IMR-90 (cell line): Measurements from ENCODE around the gene PEX19. TPM values are rescaled to one million over a fixed set of nuclear protein-coding genes. Genes with fewer than 3 reads are reported as not detected.

Source experiments
- ATAC-seq: fragments of 200-7000 bp; cut with Tn5 transposase; 2 replicates; pipeline ENCODE4 v1.9.1; 2020; ENCODE audit warnings: low read depth, mild to moderate bottlenecking, moderate library complexity
- BruUV-seq: library from RNA; stranded (reverse); fragments of 400-500 nt; replicated peaks from 2 replicates; lab custom pipeline; 2021; lab: Mats Ljungman, UMichigan
- CTCF ChIA-PET: fragments of 300-600 bp; formaldehyde crosslinking; extraction: SDS; loops from one replicate; lab custom pipeline; 2021; ENCODE audit warnings: antibody characterized with exemption; lab: Yijun Ruan, JAX
- POLR2A ChIA-PET: fragments of 300-600 bp; sonication (Branson Sonifier 250); formaldehyde crosslinking; loops from one replicate; lab custom pipeline; 2022; ENCODE audit warnings: antibody characterized with exemption; ENCODE audit not compliant: unreplicated experiment; lab: Charles Lee
- DNase-seq: peaks from one replicate; pipeline ENCODE4 v3.0.0; 2013
- H2AFZ ChIP-seq: replicated peaks from 2 replicates; pipeline ENCODE3; 2013; ENCODE audit warnings: low read length, mild to moderate bottlenecking; ENCODE audit not compliant: poor library complexity
- H2AK5ac ChIP-seq: 2 replicates; pipeline ENCODE4 v1.6.1; 2013; ENCODE audit warnings: low read depth, low read length, inconsistent platforms
- H2AK9ac ChIP-seq: replicated peaks from 2 replicates; pipeline ENCODE3; 2013; ENCODE audit warnings: mild to moderate bottlenecking, low read depth, low read length, moderate library complexity; ENCODE audit not compliant: poor library complexity
- H2BK120ac ChIP-seq: 2 replicates; pipeline ENCODE4 v1.6.1; 2013; ENCODE audit warnings: low read depth, low read length, inconsistent platforms
- H2BK15ac ChIP-seq: 3 replicates; pipeline ENCODE4 v1.6.1; 2013; ENCODE audit warnings: low read depth, low read length, inconsistent platforms
- H2BK20ac ChIP-seq: 2 replicates; pipeline ENCODE4 v1.6.1; 2013; ENCODE audit warnings: low read depth, mild to moderate bottlenecking, inconsistent platforms, low read length, moderate library complexity
- H2BK5ac ChIP-seq: 2 replicates; pipeline ENCODE4 v1.6.1; 2013; ENCODE audit warnings: mild to moderate bottlenecking, low read depth, low read length, inconsistent platforms; ENCODE audit not compliant: poor library complexity, severe bottlenecking
- H3K14ac ChIP-seq: replicated peaks from 2 replicates; pipeline ENCODE4 v1.6.1; 2013; ENCODE audit warnings: low read depth, low read length, inconsistent platforms
- H3K18ac ChIP-seq: 2 replicates; pipeline ENCODE4 v1.6.1; 2013; ENCODE audit warnings: low read depth, low read length, control low read depth
- H3K23ac ChIP-seq: 2 replicates; pipeline ENCODE4 v1.6.1; 2013; ENCODE audit warnings: low read depth, low read length, inconsistent platforms
- H3K27ac ChIP-seq: 2 replicates; pipeline ENCODE4 v1.5.1; 2013; ENCODE audit warnings: mild to moderate bottlenecking, control low read depth, low read length; ENCODE audit not compliant: insufficient read depth
- H3K27me3 ChIP-seq: 2 replicates; pipeline ENCODE4 v1.6.1; 2013; ENCODE audit warnings: low read length; ENCODE audit not compliant: control insufficient read depth, insufficient read depth
- H3K36me3 ChIP-seq: 2 replicates; pipeline ENCODE4 v1.6.1; 2013; ENCODE audit warnings: low read length, mixed read lengths; ENCODE audit not compliant: control insufficient read depth, insufficient read depth
- H3K4ac ChIP-seq: 2 replicates; pipeline ENCODE4 v1.6.1; 2013; ENCODE audit warnings: low read depth, low read length, inconsistent platforms
- H3K4me1 ChIP-seq: 2 replicates; pipeline ENCODE4 v1.6.1; 2013; ENCODE audit warnings: low read length, mixed read lengths; ENCODE audit not compliant: control insufficient read depth, insufficient read depth
- H3K4me2 ChIP-seq: 2 replicates; pipeline ENCODE4 v1.6.1; 2013; ENCODE audit warnings: low read depth, mild to moderate bottlenecking, control low read depth, low read length, moderate library complexity
- H3K4me3 ChIP-seq: 2 replicates; pipeline ENCODE4 v1.5.1; 2013; ENCODE audit warnings: low read depth, mild to moderate bottlenecking, control low read depth, low read length, moderate library complexity; ENCODE audit not compliant: insufficient read depth
- H3K56ac ChIP-seq: 2 replicates; pipeline ENCODE4 v1.6.1; 2013; ENCODE audit warnings: low read length, inconsistent platforms; ENCODE audit not compliant: insufficient read depth; ENCODE audit errors: extremely low read depth
- H3K79me1 ChIP-seq, 2 experiments: 2 replicates each; pipeline ENCODE4 v1.6.1; 2013; ENCODE audit warnings: low read length in 2 of 2, inconsistent platforms in 1 of 2, low read depth in 1 of 2
- H3K9ac ChIP-seq: 2 replicates; pipeline ENCODE4 v1.6.1; 2013; ENCODE audit warnings: low read depth, low read length, control low read depth
- H3K9me1 ChIP-seq: 2 replicates; pipeline ENCODE4 v1.6.1; 2013; ENCODE audit warnings: low read length, inconsistent platforms; ENCODE audit not compliant: insufficient read depth
- H3K9me3 ChIP-seq: 2 replicates; pipeline ENCODE4 v1.6.1; 2013; ENCODE audit warnings: low read length; ENCODE audit not compliant: control insufficient read depth, insufficient read depth
- H4K20me1 ChIP-seq: 2 replicates; pipeline ENCODE4 v1.6.1; 2013; ENCODE audit warnings: low read length, inconsistent platforms; ENCODE audit not compliant: insufficient read depth
- H4K5ac ChIP-seq: 2 replicates; pipeline ENCODE4 v1.6.1; 2013; ENCODE audit warnings: mild to moderate bottlenecking, low read depth, low read length, control low read depth
- H4K8ac ChIP-seq, 2 experiments: 2 replicates each; pipeline ENCODE4 v1.6.1; 2013; ENCODE audit warnings: low read depth in 2 of 2, low read length in 2 of 2, control low read depth in 1 of 2, inconsistent platforms in 1 of 2
- H4K91ac ChIP-seq: 2 replicates; pipeline ENCODE4 v1.6.1; 2013; ENCODE audit warnings: low read depth, low read length, inconsistent platforms; ENCODE audit not compliant: insufficient read depth
- BHLHE40 ChIP-seq: fragments of 150-350 bp; IDR thresholded peaks from 2 replicates; pipeline ENCODE4 v1.6.1; 2016; ENCODE audit warnings: mild to moderate bottlenecking, low read depth, low read length
- POLR2A ChIP-seq: IDR thresholded peaks from 2 replicates; pipeline ENCODE4 v1.6.1; 2012; ENCODE audit warnings: mild to moderate bottlenecking, low read depth, low read length
- RAD21 ChIP-seq: IDR thresholded peaks from 2 replicates; pipeline ENCODE4 v1.6.1; 2012; ENCODE audit warnings: low read length, improper control_type of control experiment
- WGBS, 2 experiments: methylation state at CpG; one replicate each; pipeline versions ENCODE4 v1.1.5 to v1.1.7; 2013; ENCODE audit warnings: missing lambda C conversion rate in 2 of 2; ENCODE audit not compliant: insufficient read length in 1 of 2; ENCODE audit errors: extremely low coverage in 2 of 2; 5-methylcytosine and 5-hydroxymethylcytosine counted together
- dilution Hi-C: fragments of 300-500 bp; cut with HindIII; formaldehyde crosslinking; loops from one replicate; pipeline ENCODE4 v1.14.3; 2018; ENCODE audit warnings: low sequenced_read_pairs; ENCODE audit not compliant: unreplicated experiment
- in situ Hi-C: fragments of 300-500 bp; cut with MboI; formaldehyde crosslinking; loops from 3 replicates; pipeline ENCODE4 v1.14.3; 2019; ENCODE audit warnings: low sequenced_read_pairs, inconsistent platforms, mixed read lengths
- intact Hi-C: fragments of 100-400 bp; cut with micrococcal nuclease; formaldehyde crosslinking; loops from 2 replicates; pipeline ENCODE4 v1.10.0; 2022
- polyA plus RNA-seq, 3 experiments: library from polyadenylated mRNA; depleted of rRNA; stranded (reverse); fragments of >200 nt; gene quantifications; 2 replicates each; pipeline ENCODE4 v1.2.3, GENCODE V29; 2012; ENCODE audit warnings: low replicate concordance in 1 of 3
- total RNA-seq: library from RNA; depleted of rRNA; stranded (reverse); fragments of >200 nt; gene quantifications from 2 replicates; pipeline ENCODE4 v1.2.3, GENCODE V29; 2012
- TF ChIP-seq, protein P1 (sequence below): conservative IDR thresholded peaks from 2 replicates; pipeline ENCODE4 v1.5.1; 2012; ENCODE audit warnings: mild to moderate bottlenecking, low read depth, low read length, improper control_type of control experiment

Gene PEX19
- total and polyA plus RNA-seq, 2 of the 4 experiments (the other 2 are of a cell fraction) = 44.5 to 67.7 TPM

DNA sequence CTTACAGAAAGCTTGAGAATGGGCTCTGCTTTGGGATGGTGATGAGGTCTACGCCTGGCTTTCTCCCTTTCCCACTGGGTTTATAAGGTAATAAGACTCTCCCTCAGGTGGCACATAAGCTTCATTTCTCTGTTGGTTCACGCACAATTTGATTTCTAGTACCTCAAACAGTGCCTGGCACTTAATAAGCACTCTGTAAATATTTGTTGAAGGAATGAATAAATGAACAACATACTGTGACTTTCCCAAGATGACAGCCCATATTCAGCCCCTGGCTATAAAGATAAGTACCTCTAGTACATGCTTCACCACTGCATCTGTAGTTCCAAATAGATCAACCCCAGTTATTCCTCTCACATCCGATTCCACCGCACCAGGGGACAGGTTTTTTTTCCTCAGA is 40.3 kb upstream of the PEX19 start:
- intact Hi-C loops = no loop called here
- Histone ChIP-seq H3K23ac (no peak overlapping the region), H4K5ac (no peak overlapping the region), H3K18ac (no peak overlapping the region), H3K79me1 (peaks cover 5 to 34% of the 10 kb centered on the region in 2 experiments), H3K56ac (no peak overlapping the region), H2BK120ac (no peak overlapping the region), H2BK20ac (no peak overlapping the region), H3K27ac (no peak overlapping the region), H2AK9ac (no peak overlapping the region), H4K8ac (no peak overlapping the region), H2AFZ (no peak overlapping the region), H3K9me3 (no peaks in the 10 kb centered on the region), H2BK15ac (no peak overlapping the region), H3K14ac (no peak overlapping the region), H3K27me3 (no peaks in the 10 kb centered on the region), H3K36me3 (peaks cover 52% of the 10 kb centered on the region), H4K20me1 (peaks cover 40% of the 10 kb centered on the region), H3K9ac (no peak overlapping the region), H2BK5ac (no peak overlapping the region), H4K91ac (no peak overlapping the region), H3K4ac (no peak overlapping the region), H3K4me1 (no peaks in the 10 kb centered on the region; the same call in 1 of the 2 replicates), H3K4me2 (no peak overlapping the region), H2AK5ac (no peak overlapping the region), H3K4me3 (no peak overlapping the region), H3K9me1 (no peaks in the 10 kb centered on the region; the same call in 1 of the 2 replicates)
- no TSS peak for BruUV-seq
- in situ Hi-C loops = no loop called here
- ChIA-PET CTCF (no interaction called here), POLR2A (no interaction called here)
- TF ChIP-seq BHLHE40 (no peak), POLR2A (no peak), RAD21 (no peak)
- TF ChIP-seq, protein P1, sequence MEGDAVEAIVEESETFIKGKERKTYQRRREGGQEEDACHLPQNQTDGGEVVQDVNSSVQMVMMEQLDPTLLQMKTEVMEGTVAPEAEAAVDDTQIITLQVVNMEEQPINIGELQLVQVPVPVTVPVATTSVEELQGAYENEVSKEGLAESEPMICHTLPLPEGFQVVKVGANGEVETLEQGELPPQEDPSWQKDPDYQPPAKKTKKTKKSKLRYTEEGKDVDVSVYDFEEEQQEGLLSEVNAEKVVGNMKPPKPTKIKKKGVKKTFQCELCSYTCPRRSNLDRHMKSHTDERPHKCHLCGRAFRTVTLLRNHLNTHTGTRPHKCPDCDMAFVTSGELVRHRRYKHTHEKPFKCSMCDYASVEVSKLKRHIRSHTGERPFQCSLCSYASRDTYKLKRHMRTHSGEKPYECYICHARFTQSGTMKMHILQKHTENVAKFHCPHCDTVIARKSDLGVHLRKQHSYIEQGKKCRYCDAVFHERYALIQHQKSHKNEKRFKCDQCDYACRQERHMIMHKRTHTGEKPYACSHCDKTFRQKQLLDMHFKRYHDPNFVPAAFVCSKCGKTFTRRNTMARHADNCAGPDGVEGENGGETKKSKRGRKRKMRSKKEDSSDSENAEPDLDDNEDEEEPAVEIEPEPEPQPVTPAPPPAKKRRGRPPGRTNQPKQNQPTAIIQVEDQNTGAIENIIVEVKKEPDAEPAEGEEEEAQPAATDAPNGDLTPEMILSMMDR = no peak
- WGBS, 2 experiments = no CpG with 5 or more reads among the region's 4 CpGs
- dilution Hi-C loops = no loop called here
- ATAC-seq (no peak), DNase-seq (no peak)
